HG02840 (cell line): ENCODE data around the gene GPC2.
"Not testable (repeated sequence)": the region's sequence is repeated elsewhere in the genome, so short reads cannot be mapped to it uniquely, and the experiment has no call there.

Experiments used
- ATAC-seq: cut with Tn5 transposase; IDR thresholded peaks from one replicate; pipeline ENCODE4 v1.9.1; 2021; ENCODE audit warnings: mild to moderate bottlenecking, moderate library complexity, moderate number of reproducible peaks; ENCODE audit not compliant: unreplicated experiment, low FRiP score

Gene GPC2, protein sequence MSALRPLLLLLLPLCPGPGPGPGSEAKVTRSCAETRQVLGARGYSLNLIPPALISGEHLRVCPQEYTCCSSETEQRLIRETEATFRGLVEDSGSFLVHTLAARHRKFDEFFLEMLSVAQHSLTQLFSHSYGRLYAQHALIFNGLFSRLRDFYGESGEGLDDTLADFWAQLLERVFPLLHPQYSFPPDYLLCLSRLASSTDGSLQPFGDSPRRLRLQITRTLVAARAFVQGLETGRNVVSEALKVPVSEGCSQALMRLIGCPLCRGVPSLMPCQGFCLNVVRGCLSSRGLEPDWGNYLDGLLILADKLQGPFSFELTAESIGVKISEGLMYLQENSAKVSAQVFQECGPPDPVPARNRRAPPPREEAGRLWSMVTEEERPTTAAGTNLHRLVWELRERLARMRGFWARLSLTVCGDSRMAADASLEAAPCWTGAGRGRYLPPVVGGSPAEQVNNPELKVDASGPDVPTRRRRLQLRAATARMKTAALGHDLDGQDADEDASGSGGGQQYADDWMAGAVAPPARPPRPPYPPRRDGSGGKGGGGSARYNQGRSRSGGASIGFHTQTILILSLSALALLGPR

DNA sequence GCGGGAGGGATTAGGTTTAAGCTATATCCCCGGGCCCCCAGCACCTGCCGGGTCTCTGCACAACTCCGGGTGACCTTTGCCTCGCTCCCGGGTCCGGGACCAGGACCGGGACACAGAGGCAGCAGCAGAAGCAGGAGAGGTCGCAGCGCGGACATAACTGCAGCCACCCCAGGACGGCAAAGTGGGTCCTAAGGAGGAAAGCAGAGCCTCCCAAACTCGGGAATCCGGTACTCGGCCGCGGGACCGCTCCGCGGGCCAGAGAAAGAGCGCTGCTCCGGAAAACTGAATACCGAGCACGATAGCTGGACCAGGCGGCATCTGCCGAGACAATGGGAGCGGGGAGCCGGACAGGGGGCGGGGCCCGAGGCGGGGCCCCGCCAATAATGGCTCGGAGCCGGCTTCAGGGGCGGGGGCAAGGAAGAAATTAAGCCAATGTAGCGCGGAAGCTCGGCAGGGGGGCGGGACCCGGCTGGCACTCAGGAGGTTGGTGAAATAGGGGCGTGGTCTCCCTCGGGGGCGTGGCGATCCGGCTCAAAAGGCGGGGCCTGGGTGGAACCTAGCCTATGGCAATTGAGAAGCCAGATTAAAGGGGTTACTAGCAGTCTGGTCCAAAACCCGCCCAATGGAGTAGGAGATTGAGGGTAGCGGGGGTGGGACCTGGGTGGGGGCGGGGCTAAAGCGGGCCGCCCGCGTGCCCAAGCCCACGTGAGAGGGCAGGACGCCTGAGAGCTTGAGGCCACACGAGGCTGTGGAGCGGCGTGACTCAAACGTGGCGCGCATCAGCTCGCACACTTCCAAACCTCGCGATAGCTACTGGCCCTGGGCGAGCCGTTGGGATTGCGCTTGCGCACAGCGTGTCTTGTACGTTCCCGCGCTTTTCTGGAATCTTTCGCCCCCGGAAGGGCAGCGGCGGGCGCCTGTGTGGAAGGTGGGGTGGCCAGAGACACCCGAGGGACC, at the start of gene GPC2, which contains the start of gene STAG3:
GPC2 (minus strand) TSS at position 337 of the 957 bp plus-strand sequence; CDS start at position 155, 182 bp downstream.
STAG3 (plus strand) TSS at position 874 of the 957 bp plus-strand sequence. CDS start 2,639 bp downstream, outside the sequence.
- ATAC-seq: peak; percentile 89

DNA sequence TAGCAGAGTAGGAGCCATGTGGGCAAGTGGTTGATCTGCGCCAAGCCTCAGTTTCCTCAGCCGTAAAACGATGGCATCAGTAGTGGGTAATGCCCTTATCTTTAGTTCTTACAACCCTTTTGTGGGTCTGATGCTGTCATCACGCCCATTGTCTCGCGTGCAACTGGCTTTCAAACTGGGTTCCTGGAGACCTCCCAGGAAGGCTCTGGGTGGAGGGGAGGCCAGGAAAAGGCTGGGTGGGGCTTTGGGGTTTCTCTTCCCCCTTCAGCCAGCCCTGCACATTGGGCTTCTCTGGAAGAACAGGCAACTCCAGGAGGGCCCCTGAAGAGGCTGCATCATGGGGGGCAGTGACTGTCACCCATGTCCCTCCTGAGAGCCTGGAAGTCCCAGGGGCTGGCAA, 47.7 kb upstream of the GPC2 start:
- ATAC-seq: not testable (repeated sequence)

DNA sequence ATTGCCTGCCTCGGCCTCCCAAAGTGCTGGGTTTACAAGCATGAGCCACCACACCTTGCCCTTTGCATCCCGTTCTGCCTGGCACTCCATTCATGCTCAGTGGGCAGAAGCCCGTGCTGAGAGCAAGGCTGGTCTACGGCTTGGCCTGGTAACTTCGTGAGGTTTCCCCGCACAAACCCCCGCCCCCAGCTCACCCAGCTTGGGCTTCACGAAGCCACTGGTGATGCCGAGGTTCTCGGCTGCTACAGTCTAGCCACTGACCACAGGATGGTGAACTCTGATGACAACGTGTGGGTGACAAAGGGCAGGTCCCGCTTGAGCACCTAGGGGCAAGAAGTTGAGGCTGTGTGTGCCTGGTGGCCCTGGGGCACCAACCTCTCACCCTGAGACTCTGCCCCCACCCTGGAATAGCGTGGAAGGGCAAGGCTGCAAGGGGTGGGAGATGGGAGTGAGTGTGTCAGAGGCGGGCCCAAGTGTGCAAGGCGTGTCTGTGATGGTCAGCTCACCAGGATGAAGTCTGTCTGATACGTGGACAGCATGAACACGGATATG, 46.3 kb upstream of the GPC2 start:
- not testable (repeated sequence) for ATAC-seq

DNA sequence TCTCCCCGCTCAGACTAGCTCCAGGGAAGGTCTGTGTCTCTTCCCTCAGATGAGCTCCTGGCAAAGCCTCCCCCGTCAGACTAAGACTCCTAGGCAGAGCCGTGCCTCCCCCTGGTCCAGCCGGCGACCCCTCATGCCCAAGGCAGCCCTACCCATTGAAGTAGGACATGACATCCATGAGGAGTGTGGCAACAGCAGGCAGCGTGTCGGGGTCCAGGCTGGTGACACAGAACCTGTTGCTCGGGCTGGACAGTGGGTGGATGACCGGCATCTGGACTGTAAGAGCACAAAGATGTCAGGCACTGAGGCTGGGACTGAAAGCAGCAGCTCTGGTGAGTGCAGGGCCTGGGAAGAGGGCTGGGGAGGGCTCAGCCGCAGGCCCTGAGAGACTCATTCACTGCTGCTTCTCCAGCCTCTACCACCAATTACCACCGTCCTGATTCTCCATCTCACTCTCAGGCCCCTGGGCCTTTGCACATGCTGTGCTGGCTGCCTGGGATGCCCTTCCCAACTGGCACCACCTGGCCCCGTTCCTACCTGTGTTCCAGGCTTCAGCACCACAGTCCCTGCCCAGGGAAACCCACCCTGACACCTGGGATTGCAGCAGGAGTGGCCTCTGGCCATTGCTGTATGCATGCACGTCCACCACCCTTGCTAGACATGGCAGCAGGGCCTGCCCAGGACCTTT, 45.4 kb upstream of the GPC2 start:
- ATAC-seq: no peak

DNA sequence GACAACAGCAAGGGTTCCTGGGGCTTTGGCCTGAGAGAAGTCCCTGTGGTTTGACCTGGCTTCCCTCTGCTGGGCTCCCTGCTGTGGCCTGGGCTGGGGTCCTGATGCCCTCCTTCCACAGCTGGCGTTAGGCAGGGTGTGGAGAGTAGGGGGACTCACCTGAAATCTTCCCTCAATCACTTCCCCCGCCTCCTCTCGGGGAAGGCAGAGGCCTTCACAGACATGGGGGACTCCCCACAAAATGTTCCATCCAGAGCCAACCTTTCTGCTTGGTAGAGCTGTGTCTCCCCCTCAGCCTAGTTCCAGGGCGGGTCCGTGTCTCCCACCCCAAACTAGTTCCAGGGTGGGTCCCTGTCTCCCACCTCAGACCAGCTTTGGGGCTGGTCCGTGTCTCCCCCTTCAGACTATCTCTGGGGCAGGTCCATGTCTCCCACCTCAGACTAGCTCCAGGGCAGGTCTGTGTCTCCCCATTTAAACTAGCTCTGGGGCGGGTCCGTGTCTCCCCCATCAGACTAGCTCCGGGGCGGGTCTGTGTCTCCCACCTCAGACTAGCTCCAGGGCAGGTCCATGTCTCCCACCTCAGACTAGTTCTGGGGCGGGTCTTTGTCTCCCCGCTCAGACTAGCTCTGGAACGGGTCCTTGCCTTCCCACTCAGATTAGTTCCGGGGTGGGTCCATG, 44.7 kb upstream of the GPC2 start:
- no peak for ATAC-seq

DNA sequence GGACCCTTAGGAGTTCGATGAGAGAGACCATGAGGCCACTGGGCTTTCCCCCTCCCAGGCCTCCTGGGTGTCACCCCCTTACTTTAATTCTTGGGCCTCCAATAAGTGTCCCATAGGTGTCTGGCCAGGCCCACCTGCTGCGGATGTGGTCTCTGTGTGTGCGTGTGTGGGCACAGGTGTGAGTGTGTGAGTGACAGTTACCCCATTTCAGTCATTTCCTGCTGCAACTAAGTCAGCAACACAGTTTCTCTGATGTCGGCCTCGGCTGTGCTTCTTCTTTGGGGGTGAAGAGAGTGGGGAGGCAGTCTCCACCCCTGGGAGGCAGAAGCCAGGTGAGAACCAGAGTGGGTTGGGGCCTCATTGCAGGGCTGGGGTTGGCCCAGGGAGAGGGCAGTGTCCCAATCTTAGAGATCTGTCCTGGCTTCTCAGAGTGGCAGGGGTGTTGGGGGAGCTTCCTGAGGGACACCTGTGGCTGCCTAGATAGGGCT, 44.1 kb upstream of the GPC2 start:
- peak; percentile 50 for ATAC-seq

DNA sequence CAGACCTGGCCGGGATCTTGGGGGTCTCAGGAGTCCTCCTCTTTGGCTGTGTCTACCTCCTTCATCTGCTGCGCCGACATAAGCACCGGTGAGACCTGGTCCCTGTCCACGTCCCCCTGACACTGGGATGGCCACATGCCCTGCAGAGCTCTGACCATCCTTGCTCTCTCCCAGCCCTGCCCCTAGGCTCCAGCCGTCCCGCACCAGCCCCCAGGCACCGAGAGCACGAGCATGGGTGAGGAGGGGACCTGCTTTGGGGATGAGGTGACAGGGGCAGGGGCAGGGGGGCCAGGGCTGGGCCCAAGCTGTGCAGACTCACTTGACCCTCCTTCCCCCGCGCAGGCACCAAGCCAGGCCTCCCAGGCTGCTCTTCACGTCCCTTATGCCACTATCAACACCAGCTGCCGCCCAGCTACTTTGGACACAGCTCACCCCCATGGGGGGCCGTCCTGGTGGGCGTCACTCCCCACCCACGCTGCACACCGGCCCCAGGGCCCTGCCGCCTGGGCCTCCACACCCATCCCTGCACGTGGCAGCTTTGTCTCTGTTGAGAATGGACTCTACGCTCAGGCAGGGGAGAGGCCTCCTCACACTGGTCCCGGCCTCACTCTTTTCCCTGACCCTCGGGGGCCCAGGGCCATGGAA, 43.5 kb upstream of the GPC2 start:
- ATAC-seq: peak; percentile 12

DNA sequence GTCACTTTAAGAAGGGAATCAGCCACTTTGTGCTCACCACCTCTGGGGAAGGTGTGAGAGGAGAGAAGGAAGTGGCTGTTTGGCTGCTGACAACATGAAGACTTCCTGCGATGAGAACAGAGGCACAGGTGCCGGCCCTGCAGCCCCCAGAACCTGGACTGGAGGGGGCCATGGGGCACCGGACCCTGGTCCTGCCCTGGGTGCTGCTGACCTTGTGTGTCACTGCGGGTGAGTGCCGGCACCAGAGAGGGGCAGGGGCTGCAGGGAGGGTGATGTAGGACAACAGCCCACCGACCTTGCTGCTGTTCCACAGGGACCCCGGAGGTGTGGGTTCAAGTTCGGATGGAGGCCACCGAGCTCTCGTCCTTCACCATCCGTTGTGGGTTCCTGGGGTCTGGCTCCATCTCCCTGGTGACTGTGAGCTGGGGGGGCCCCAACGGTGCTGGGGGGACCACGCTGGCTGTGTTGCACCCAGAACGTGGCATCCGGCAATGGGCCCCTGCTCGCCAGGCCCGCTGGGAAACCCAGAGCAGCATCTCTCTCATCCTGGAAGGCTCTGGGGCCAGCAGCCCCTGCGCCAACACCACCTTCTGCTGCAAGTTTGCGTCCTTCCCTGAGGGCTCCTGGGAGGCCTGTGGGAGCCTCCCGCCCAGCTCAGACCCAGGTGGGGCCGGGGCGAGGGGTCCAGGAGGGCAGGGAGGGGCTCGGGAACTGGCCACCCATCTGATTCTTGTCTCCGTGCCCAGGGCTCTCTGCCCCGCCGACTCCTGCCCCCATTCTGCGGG, 42.8 kb upstream of the GPC2 start, which contains the start of gene PVRIG:
PVRIG (plus strand) TSS at position 149 of the 785 bp plus-strand sequence; CDS start at position 171, 22 bp downstream.
- not testable (repeated sequence) for ATAC-seq

DNA sequence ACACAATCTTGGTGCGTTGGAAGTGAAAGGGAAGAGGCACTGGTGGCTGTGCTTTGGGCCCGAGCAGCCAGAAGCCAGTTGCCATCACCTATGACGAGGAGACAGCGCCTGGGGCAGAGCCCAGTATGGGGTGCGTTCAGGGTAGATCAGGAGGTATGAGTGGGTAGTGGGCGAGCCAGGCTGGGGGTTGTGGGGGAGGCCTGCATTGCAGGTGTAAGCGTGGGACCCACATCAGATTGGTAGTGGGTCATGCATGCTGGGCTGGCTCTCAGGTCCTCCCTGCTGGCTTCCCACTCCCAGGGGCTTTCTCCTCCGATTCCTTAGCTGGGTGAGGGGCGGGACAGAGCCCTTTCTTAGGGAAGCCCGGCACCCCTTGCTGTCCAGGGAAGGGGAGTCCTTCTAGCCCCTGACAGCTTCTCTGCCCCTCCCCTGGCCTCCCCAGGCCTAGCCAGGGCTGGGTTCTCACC, 42.1 kb upstream of the GPC2 start:
- no peak for ATAC-seq

DNA sequence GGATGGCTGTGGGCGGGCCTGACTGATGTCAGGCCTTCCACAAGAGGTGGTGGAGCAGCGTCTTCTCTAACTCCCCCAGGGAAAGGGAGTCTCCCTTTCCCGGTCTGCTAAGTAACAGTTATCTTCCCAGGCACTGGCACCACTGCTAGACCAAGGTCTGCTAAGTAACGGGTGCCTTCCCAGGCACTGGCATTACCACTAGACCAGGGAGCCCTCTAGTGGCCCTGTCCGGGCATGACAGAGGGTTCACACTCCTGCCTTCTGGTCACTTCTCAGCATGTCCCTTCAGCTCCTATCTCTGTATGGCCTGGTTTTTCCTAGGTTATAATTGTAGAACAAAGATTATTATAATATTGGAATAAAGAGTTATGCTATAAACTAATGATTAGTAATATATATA, 40.8 kb upstream of the GPC2 start:
- not testable (repeated sequence) for ATAC-seq

DNA sequence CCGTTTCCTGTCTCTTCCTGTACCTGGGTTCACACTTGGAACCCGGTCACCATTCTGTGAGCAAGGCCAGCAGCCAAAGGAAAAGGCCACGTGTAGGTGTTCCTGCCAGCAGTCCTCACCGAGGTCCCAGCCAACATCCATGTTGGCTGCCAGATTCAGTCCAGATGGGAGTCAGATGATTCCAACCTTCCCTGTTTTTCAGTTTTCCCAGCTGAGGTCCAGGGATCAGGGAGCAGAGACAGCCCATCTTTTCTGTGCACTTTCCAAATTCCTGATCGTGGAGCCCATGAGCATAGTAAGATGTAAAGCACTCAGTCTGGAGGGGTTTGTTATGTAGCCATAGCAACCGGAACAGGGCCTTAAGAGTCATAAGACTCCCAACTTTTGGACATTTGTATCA, 38.7 kb upstream of the GPC2 start:
- ATAC-seq: no peak

DNA sequence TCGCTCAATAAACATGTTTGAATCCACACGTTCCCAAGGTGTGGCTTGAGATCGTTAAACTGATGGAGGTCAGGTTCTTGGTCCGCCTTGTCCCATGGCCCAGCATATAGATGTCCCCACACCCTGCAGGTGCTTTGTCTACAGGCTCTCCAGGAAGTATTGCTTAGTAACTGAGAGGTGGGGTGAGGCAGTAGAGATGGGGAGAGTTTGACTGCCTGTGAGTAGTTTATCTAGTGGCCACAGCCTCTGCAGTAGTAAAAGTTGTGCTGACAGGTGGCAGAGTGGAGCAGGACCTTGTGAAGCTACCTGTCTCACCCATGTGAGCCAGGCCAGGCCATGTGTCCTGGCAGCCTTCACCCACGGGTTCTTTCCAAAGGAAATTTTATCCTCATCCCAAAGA, 37.2 kb upstream of the GPC2 start:
- ATAC-seq: not testable (repeated sequence)

DNA sequence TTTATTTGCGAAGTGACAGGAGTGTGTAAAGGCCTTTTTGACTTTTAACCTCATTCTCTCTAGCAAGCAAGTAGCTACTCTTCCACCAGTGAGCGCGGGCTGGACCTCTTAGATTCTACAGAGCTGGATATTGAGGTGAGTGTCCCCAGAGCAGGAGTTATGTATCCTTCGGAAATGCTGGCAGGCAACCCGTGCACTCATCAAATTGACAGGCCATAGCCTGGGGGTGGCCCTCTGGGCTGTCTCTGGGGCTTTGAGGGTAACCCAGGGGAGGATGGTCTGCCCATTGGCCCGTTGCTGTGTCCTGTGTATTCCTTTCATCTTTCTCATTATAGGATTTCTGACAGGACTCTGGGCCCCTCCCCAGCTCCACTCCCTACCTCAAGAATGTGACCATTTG, 36.5 kb upstream of the GPC2 start:
- no peak for ATAC-seq

DNA sequence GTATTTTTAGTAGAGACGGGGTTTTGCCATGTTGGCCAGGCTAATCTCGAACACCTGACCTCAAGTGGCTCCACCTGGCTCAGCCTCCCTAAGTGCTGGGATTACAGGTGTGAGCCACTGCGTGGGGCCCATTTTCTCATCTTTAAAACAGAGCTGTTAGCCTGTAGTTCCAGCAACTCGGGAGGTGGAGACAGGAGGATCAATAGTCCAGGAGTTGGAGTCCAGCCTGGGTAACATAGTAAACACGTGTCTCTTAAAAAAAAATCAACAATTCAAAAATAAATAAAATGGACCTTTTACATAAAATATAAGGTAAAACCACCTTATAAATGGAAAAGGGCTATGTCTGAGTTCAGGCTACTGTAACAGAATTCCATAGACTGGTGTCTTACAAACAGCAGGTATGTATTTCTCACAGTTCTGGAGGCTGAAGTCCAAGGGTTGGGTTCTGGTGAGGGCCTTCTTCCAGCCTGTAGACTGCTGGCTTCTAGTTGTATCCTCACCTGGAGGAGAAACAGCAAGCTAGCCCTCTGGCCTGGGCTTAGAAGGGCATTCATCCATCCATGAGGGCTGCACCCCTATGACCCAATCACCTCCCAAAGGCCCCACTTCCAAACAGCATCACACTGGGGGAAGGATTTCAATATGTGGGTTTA, 35.6 kb upstream of the GPC2 start:
- no peak for ATAC-seq

DNA sequence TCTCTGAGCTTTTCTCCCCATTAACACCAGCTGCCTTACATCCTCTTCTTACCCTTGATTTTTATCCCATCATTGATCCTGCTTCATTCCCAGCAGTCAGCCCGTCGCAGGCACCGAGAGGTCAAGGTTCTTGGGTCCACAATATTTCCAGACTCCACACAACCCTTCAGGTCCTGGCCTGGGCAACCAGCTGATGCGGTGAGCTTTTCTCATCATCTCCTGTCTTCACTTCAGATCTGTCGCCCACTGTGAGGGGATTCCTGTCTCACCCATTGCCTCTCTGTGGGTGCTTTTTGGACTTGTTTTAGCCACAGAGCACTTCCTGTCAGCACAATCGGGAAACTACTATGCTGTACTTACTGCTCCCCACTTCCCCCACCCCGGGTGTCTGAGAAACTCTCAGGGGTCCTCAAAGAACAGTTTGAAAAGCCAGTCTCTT, 34.2 kb upstream of the GPC2 start:
- no peak for ATAC-seq

DNA sequence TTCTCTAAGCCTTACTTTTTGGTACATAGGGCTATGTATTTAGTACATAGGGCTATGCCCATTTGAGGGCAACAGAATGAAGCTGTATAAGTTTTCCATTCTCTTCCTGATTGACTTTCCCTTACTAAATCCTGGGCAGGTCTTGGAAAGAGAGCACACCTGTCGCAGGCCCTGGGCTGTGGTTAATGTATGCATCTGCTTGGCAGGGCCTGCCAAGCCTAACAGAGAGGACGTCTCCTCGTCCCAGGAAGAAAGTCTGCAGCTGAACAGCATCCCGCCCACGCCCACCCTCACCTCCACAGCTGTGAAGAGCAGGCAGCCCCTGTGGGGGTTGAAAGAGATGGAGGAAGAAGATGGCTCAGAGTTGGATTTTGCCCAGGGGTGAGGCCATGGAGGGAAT, 33.6 kb upstream of the GPC2 start:
- ATAC-seq: no peak

DNA sequence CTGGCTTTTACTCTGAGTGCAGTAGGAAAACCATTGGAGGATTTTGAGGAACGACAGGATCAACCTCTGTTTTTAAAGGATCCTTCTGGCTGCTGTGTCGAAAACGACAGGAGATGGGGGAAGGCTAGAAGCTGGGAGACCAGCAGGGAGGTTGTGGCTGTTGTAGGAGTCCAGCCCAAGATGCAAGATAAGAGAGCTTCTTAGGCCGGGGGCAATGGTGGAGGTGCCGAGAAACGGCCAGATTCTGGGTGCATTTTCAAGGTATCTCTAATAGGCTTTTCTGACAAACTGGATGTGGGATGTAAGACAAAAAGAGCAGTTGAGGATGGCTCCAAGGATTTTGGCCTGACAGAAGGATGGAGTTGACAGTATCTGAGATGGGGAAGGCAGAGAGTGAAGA, 32.3 kb upstream of the GPC2 start:
- no peak for ATAC-seq
